GM12878 (cell line): ENCODE results near the gene PACS2. TPM values are rescaled to one million over a fixed set of nuclear protein-coding genes. Genes with fewer than 3 reads are reported as not detected.

ENCODE experiments used
- ATAC-seq: fragments of 200-7000 bp; cut with Tn5 transposase; 3 replicates; pipeline ENCODE4 v1.9.1; 2020; ENCODE audit warnings: mild to moderate bottlenecking, moderate library complexity
- Bru-seq: library from RNA; stranded (reverse); fragments of 400-500 nt; gene quantifications from one replicate; lab custom pipeline; 2021; lab: Mats Ljungman, UMichigan
- BruChase-seq, 2 experiments: library from RNA; stranded (reverse); fragments of 400-500 nt; gene quantifications; one replicate each; lab custom pipeline; 2021; lab: Mats Ljungman, UMichigan
- BruUV-seq: library from RNA; stranded (reverse); fragments of 400-500 nt; replicated peaks from 2 replicates; lab custom pipeline; 2021; lab: Mats Ljungman, UMichigan
- CTCF ChIA-PET: fragments of 300-600 bp; sonication (Branson Sonifier 250); formaldehyde crosslinking; extraction: SDS; loops from one replicate; lab custom pipeline; 2021; ENCODE audit warnings: inconsistent platforms; lab: Yijun Ruan, JAX
- POLR2A ChIA-PET: fragments of 350-600 bp; formaldehyde crosslinking; extraction: SDS; loops from one replicate; lab custom pipeline; 2021; ENCODE audit warnings: inconsistent platforms; lab: Charles Lee
- RAD21 ChIA-PET: fragments of 300-600 bp; sonication (Branson Sonifier 250); formaldehyde crosslinking; loops from one replicate; lab custom pipeline; 2023; ENCODE audit warnings: antibody characterized with exemption; ENCODE audit not compliant: unreplicated experiment; lab: Charles Lee
- SMC1A ChIA-PET: fragments of 300-600 bp; sonication (Branson Sonifier 250); formaldehyde crosslinking; loops from one replicate; lab custom pipeline; 2023; ENCODE audit not compliant: unreplicated experiment, uncharacterized antibody; lab: Charles Lee
- DNase-seq: peaks from one replicate; pipeline ENCODE4 v3.0.0-alpha.2; 2011; ENCODE audit warnings: low read depth, low spot score
- FAIRE-seq: peaks from 3 replicates; lab custom pipeline; 2011; peaks lifted over from hg19 to GRCh38; lab: Jason Lieb, UNC
- H2AFZ ChIP-seq: 2 replicates; pipeline ENCODE4 v1.6.0; 2011; ENCODE audit warnings: low read depth, low read length, control low read depth; ENCODE audit not compliant: control insufficient read depth
- H3K27ac ChIP-seq: 2 replicates; pipeline ENCODE4 v1.5.1; 2011; ENCODE audit warnings: control low read depth; ENCODE audit not compliant: control insufficient read depth, insufficient read depth
- H3K27me3 ChIP-seq, 2 experiments: replicated peaks in 1 of 2; 2 replicates each; pipeline versions ENCODE4 v1.6.0 to v1.6.1; 2011; ENCODE audit warnings: low read length in 1 of 2; ENCODE audit not compliant: control insufficient read depth in 2 of 2, insufficient read depth in 2 of 2
- H3K36me3 ChIP-seq, 2 experiments: 2 replicates each; pipeline ENCODE4 v1.5.1; 2011; ENCODE audit warnings: low read length in 1 of 2; ENCODE audit not compliant: control insufficient read depth in 2 of 2, insufficient read depth in 2 of 2
- H3K4me1 ChIP-seq: 2 replicates; pipeline ENCODE4 v1.6.1; 2011; ENCODE audit warnings: mild to moderate bottlenecking, low read length, moderate library complexity, mixed read lengths; ENCODE audit not compliant: control insufficient read depth, insufficient read depth
- H3K4me2 ChIP-seq: 2 replicates; pipeline ENCODE4 v1.6.0; 2011; ENCODE audit warnings: control low read depth; ENCODE audit not compliant: control insufficient read depth, insufficient read depth
- H3K4me3 ChIP-seq: fragments of 200-600 bp; sonication (generic); 2 replicates; pipeline ENCODE4 v1.5.1; 2016
- H3K79me2 ChIP-seq: 2 replicates; pipeline ENCODE4 v1.6.0; 2011; ENCODE audit warnings: low read length; ENCODE audit not compliant: control insufficient read depth, insufficient read depth
- H3K9ac ChIP-seq: 2 replicates; pipeline ENCODE4 v1.8.0; 2011; ENCODE audit warnings: low read length, control low read depth, mixed read lengths; ENCODE audit not compliant: control insufficient read depth, insufficient read depth
- H3K9me3 ChIP-seq: replicated peaks from 3 replicates; pipeline ENCODE4 v1.5.1; 2011; ENCODE audit warnings: mild to moderate bottlenecking, low read length; ENCODE audit not compliant: control insufficient read depth, insufficient read depth
- H4K20me1 ChIP-seq: 2 replicates; pipeline ENCODE4 v1.6.0; 2011; ENCODE audit not compliant: control insufficient read depth, insufficient read depth
- BHLHE40 ChIP-seq, 2 experiments: fragments of 450-650 bp in 1 of 2; IDR thresholded peaks; 2 replicates each; pipeline ENCODE4 v1.6.1; 2011 to 2017; ENCODE audit warnings: low read depth in 2 of 2, borderline replicate concordance in 1 of 2, improper control_type of control experiment in 1 of 2, low read length in 1 of 2, mild to moderate bottlenecking in 1 of 2
- ETV6 ChIP-seq, 2 experiments: fragments of 450-650 bp in 1 of 2; IDR thresholded peaks in 1 of 2; conservative IDR thresholded peaks in 1 of 2; 2 replicates each; pipeline ENCODE4 v1.6.1; 2014; ENCODE audit warnings: antibody characterized with exemption in 1 of 2, borderline replicate concordance in 1 of 2, low read depth in 1 of 2, mild to moderate bottlenecking in 1 of 2, moderate library complexity in 1 of 2
- IKZF1 ChIP-seq: fragments of 450-650 bp; conservative IDR thresholded peaks from 2 replicates; pipeline ENCODE4 v1.6.1; 2017; ENCODE audit warnings: antibody characterized with exemption, mild to moderate bottlenecking
- NFYB ChIP-seq: IDR thresholded peaks from 2 replicates; pipeline ENCODE4 v1.6.1; 2011; ENCODE audit warnings: low read depth, mild to moderate bottlenecking, low read length, improper control_type of control experiment, moderate library complexity; ENCODE audit not compliant: insufficient read depth
- NR2C1 ChIP-seq: fragments of 450-650 bp; IDR thresholded peaks from 2 replicates; pipeline ENCODE4 v1.6.1; 2017; ENCODE audit warnings: antibody characterized with exemption, mild to moderate bottlenecking, moderate library complexity
- NRF1 ChIP-seq: conservative IDR thresholded peaks from 2 replicates; pipeline ENCODE4 v1.6.1; 2011; ENCODE audit warnings: mild to moderate bottlenecking, low read depth, low read length, improper control_type of control experiment
- PBX3 ChIP-seq: IDR thresholded peaks from 2 replicates; pipeline ENCODE4 v1.6.1; 2011; ENCODE audit warnings: mild to moderate bottlenecking, low read depth, low read length, moderate library complexity; ENCODE audit not compliant: insufficient replicate concordance
- POLR2AphosphoS5 ChIP-seq: IDR thresholded peaks from 2 replicates; pipeline ENCODE4 v1.6.1; 2011; ENCODE audit warnings: mild to moderate bottlenecking, low read length, inconsistent platforms
- ZBTB40 ChIP-seq: fragments of 450-650 bp; IDR thresholded peaks from 2 replicates; pipeline ENCODE4 v1.6.1; 2016; ENCODE audit warnings: mild to moderate bottlenecking, moderate library complexity, borderline replicate concordance
- WGBS: methylation state at CpG from one replicate; pipeline ENCODE4 v1.1.6; 2016; ENCODE audit warnings: low lambda C conversion rate; ENCODE audit not compliant: insufficient replicate concordance, insufficient coverage; ENCODE audit errors: missing lambda C conversion rate; 5-methylcytosine and 5-hydroxymethylcytosine counted together
- in situ Hi-C: fragments of 300-500 bp; cut with MboI; formaldehyde crosslinking; loops from 9 replicates; pipeline ENCODE4 v1.14.3; 2018; ENCODE audit warnings: mixed read lengths
- intact Hi-C: fragments of 100-400 bp; cut with micrococcal nuclease; formaldehyde crosslinking; loops from one replicate; pipeline ENCODE4 v1.14.2; 2022; ENCODE audit not compliant: unreplicated experiment
- long read RNA-seq, 2 experiments: library from polyadenylated mRNA; unstranded; transcript quantifications; one replicate each; pipeline ENCODE4 v2.0.0, GENCODE V29; 2019 to 2020
- polyA minus RNA-seq, 3 experiments: library from RNA; depleted of rRNA, polyadenylated mRNA; stranded (reverse); fragments of >200 nt; gene quantifications; 2 replicates each; pipeline ENCODE4 v1.2.3, GENCODE V29; 2011
- polyA plus RNA-seq, 11 experiments: library from polyadenylated mRNA; depleted of rRNA in 4 of 11; unstranded in 6 of 11; stranded (reverse) in 5 of 11; fragments of >200 nt; fragmentation: Nextera tagmentation in 4 of 11; fragmentation: Illumina TruSeq in 1 of 11; extraction: Ambion mirVana in 4 of 11; extraction: Trizol in 1 of 11; gene quantifications; 1 replicate in 1 of 11; 2 replicates in 10 of 11; pipeline versions ENCODE4 v1.2.1 to v1.2.3, GENCODE V29; 2011 to 2016; ENCODE audit warnings: inconsistent platforms in 2 of 11, missing spikeins in 2 of 11, low read depth in 1 of 11
- total RNA-seq, 4 experiments: library from RNA; depleted of rRNA in 3 of 4; stranded (reverse); fragments of >200 nt in 3 of 4; fragmentation: Illumina TruSeq in 1 of 4; extraction: Trizol in 1 of 4; gene quantifications; 2 replicates each; pipeline versions ENCODE4 v1.2.1 to v1.2.3, GENCODE V29; 2013 to 2021

Gene PACS2
- total RNA-seq (2013; cell fraction: nucleolus; rRNA removed), result 65.3 and 72.5 TPM in 2 replicates
- total RNA-seq (2014; rRNA removed) (23.3 and 34.1 TPM in 2 replicates), total RNA-seq (2014; rRNA removed; fragmentation: Illumina TruSeq; extraction: Trizol) (9.2 and 11.4 TPM in 2 replicates), total RNA-seq (2021) (37.2 and 37.3 TPM in 2 replicates), polyA plus RNA-seq (2011; rRNA removed) (10.1 and 13.6 TPM in 2 replicates), polyA plus RNA-seq (2014; fragmentation: Illumina TruSeq; extraction: Trizol) (5.2 and 7.4 TPM in 2 replicates), polyA plus RNA-seq (2014; fragmentation: Nextera tagmentation; extraction: Ambion mirVana) (under 1 TPM; 0.21 to 0.91 TPM), polyA plus RNA-seq (2014; rRNA removed) (30.3 and 35.7 TPM in 2 replicates), polyA plus RNA-seq (2016; fragmentation: Nextera tagmentation; extraction: Ambion mirVana) (1 to 10 TPM; 4.5 to 5.8 TPM), polyA minus RNA-seq (2011; rRNA and poly(A)+ RNA removed) (11.4 and 18.6 TPM in 2 replicates), Bru-seq, nascent RNA (percentile 48 among the genes with signal in this experiment), BruChase-seq, experiment 1, labeled RNA remaining after a 6-hour chase (percentile 56 among the genes with signal in this experiment), BruChase-seq, experiment 2, labeled RNA remaining after a 2-hour chase (percentile 53 among the genes with signal in this experiment)
- 5.8 TPM for polyA plus RNA-seq (2011; ENCODE audit: low read depth)
- polyA plus RNA-seq (2011; cell fraction: cytosol; rRNA removed), result 14.4 and 19.9 TPM in 2 replicates
- polyA plus RNA-seq (2011; cell fraction: nucleus; rRNA removed), result 77.0 and 85.9 TPM in 2 replicates
- polyA plus RNA-seq (2012), result 14.7 and 17.7 TPM in 2 replicates
- 10.7 and 12.1 TPM in 2 replicates for polyA minus RNA-seq (2011; cell fraction: cytosol; rRNA and poly(A)+ RNA removed)
- 10.4 and 21.1 TPM in 2 replicates for polyA minus RNA-seq (2011; cell fraction: nucleus; rRNA and poly(A)+ RNA removed)
- long read RNA-seq, experiment 1, partial matches to known transcripts, result 1 of 2 reads
- long read RNA-seq, experiment 1, other reads (novel, unspliced or antisense), result 0 of 2 reads
- long read RNA-seq, experiment 2, partial matches to known transcripts, result 1 of 1 reads
- long read RNA-seq, experiment 2, other reads (novel, unspliced or antisense), result 0 of 1 reads

- in situ Hi-C loops (no loop called here), intact Hi-C loops (no loop called here)
- ChIA-PET CTCF (interaction anchor here (0.5 to 1.0 kb wide), 3 partner anchors 180 to 1103 kb away, joined by 3 to 5 read pairs (median 3); no protein-coding TSS in a partner anchor), SMC1A (interaction anchor here (0.8 to 1.6 kb wide), 3 partner anchors 13 to 18 kb away, joined by 3 to 5 read pairs (median 3); partner anchors contain the start of gene BRF1), POLR2A (interaction anchor here (0.9 to 1.2 kb wide), 3 partner anchors 8 to 20 kb away, joined by 3 to 4 read pairs (median 3); partner anchors contain the start of gene BRF1), RAD21 (interaction anchor here (1.1 to 2.3 kb wide), 2 partner anchors 14 to 21 kb away, joined by 4 to 13 read pairs; partner anchors contain the start of gene BRF1)
- H3K36me3 ChIP-seq, result no peaks in the 10 kb centered on the region; a peak in 1 of 4 replicates
- no peak for FAIRE-seq
- WGBS, result 0% methylated on average over 11 of the region's 163 CpGs
- H4K20me1 ChIP-seq, result no peaks in the 10 kb centered on the region
- H2AFZ ChIP-seq, result peak within 1 kb of the TSS; percentile 78
- no peaks in the 10 kb centered on the region for H3K27me3 ChIP-seq
- no peak within 1 kb of the TSS for H3K27ac ChIP-seq
- H3K4me3 ChIP-seq, result peak within 1 kb of the TSS; percentile 80
- peaks cover 4% of the 10 kb centered on the region; the same call in 1 of the 2 replicates for H3K79me2 ChIP-seq
- peak within 1 kb of the TSS; percentile 46; the same call in 1 of the 2 replicates for H3K9ac ChIP-seq
- H3K9me3 ChIP-seq, result no peaks in the 10 kb centered on the region
- peak within 1 kb of the TSS; percentile 97 for H3K4me2 ChIP-seq
- no TSS peak for BruUV-seq
- TF ChIP-seq NR2C1, result peak; percentile 64; the same call in 1 of the 2 replicates
- no peak for TF ChIP-seq POLR2AphosphoS5
- TF ChIP-seq NRF1, result peak; percentile 67
- peak; percentile 84 for TF ChIP-seq NFYB
- no peak for TF ChIP-seq ETV6 (conservative IDR thresholded peaks at IDR 0.05 in 1 of 2, IDR thresholded peaks at IDR 0.05 in 1 of 2; ENCODE audit: borderline replicate concordance in 1 of 2, low read depth in 1 of 2)
- TF ChIP-seq BHLHE40 (IDR thresholded peaks at IDR 0.05; ENCODE audit: borderline replicate concordance in 1 of 2, low read depth in 2 of 2, low read length in 1 of 2), result peak in 1 of 2 experiments; percentile 61; a peak in 2 of 4 replicates
- no peak for TF ChIP-seq ZBTB40
- TF ChIP-seq PBX3, result peak; percentile 26
- TF ChIP-seq IKZF1, result 0 out of 2 replicates have a peak, but pooled peaks have one; percentile 4
- ATAC-seq, result peak; percentile 76
- peaks cover 10% of the 10 kb centered on the region for H3K4me1 ChIP-seq
- DNase-seq, result no peak
Measured at GRCh38 chr14:105314287-105315200, at the start of gene PACS2. Gene PACS2, plus strand, starts transcription at chr14:105314748. Its CDS starts 171 bp downstream, at chr14:105314919.
